ENCODE results near the gene PTGER2. TPM values are rescaled to one million over a fixed set of nuclear protein-coding genes. Genes with fewer than 3 reads are reported as not detected.

PTGER2 gene
- total and polyA plus RNA-seq, 12 donors = 0.18 to 2.9 (median 1.3) TPM; not detected in 1

DNA sequence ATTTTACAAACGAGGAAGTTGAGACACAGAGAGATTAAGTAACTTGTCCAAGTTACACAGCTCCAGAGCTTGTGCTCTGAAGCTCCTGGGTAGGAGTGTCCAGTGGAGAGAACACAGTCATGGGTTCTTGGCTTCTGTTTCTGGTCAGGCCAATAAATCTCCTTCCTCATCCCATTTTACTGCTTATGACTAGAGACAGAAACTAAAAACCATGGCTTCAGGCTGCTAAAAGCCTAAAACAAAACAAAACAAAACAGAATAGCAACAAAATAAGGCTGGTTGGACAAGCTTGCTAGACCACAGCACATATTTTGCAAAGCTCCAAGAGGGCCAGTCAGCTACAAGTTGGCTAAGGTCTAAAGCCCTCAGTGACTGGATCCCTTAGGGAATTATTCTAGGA, 49.8 kb downstream of the PTGER2 start:
- Histone ChIP-seq H3K4me1 (replicated peaks in 1 of 2) (peaks cover 0 to 10% of the 10 kb centered on the region in 2 donors), H3K27me3 (no peaks in the 10 kb centered on the region), H3K9me3 (replicated peaks in 1 of 3) (no peaks in the 10 kb centered on the region), H3K4me3 (no peak overlapping the region), H3K36me3 (replicated peaks in 1 of 2) (no peaks in the 10 kb centered on the region), H3K27ac (no peak overlapping the region)
- DNase-seq = no peak
- WGBS, 4 donors = 29 to 52% (median 41%) methylated on average over 1 of the region's 1 CpG
- intact Hi-C loops (cut with DNase I) = no loop called here
- no peak for TF ChIP-seq POLR2A (IDR thresholded peaks at IDR 0.05)
- TF ChIP-seq, protein P1, sequence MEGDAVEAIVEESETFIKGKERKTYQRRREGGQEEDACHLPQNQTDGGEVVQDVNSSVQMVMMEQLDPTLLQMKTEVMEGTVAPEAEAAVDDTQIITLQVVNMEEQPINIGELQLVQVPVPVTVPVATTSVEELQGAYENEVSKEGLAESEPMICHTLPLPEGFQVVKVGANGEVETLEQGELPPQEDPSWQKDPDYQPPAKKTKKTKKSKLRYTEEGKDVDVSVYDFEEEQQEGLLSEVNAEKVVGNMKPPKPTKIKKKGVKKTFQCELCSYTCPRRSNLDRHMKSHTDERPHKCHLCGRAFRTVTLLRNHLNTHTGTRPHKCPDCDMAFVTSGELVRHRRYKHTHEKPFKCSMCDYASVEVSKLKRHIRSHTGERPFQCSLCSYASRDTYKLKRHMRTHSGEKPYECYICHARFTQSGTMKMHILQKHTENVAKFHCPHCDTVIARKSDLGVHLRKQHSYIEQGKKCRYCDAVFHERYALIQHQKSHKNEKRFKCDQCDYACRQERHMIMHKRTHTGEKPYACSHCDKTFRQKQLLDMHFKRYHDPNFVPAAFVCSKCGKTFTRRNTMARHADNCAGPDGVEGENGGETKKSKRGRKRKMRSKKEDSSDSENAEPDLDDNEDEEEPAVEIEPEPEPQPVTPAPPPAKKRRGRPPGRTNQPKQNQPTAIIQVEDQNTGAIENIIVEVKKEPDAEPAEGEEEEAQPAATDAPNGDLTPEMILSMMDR (IDR thresholded peaks at IDR 0.05) = no peak

DNA sequence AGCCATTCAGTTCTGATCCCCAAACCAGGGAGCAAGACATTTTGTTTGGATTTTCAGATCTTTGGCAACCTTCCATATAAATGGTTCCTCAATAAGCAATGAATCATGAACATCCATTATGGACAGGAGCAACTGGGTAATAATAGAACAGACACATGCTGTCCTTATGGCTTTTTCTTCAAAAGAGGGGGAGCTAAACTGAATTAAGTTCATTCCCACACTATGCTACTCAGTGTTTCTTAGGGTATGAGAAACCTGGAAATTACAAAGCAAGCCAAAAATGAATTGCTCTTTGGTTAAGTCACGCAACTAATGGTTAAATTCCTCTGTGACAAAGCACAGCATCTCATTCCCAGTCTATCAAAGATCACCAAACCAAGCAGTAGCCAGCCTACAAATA, 51.0 kb downstream of the PTGER2 start:
- intact Hi-C loops (cut with DNase I) = no loop called here
- H3K9me3 ChIP-seq (replicated peaks in 1 of 3) = no peaks in the 10 kb centered on the region
- TF ChIP-seq POLR2A (IDR thresholded peaks at IDR 0.05) = no peak
- TF ChIP-seq, protein P1 (IDR thresholded peaks at IDR 0.05) = no peak
- WGBS, 4 donors = 82 to 96% (median 86%) methylated on average over 1 of the region's 1 CpG
- no peaks in the 10 kb centered on the region for H3K36me3 ChIP-seq (replicated peaks in 1 of 2)
- no peaks in the 10 kb centered on the region for H3K27me3 ChIP-seq
- H3K4me3 ChIP-seq = no peak overlapping the region
- no peak overlapping the region for H3K27ac ChIP-seq
- no peak for DNase-seq
- peaks cover 0 to 10% of the 10 kb centered on the region in 2 donors for H3K4me1 ChIP-seq (replicated peaks in 1 of 2)

GRCh38 chr14:52366796-52367315, 52.7 kb downstream of the PTGER2 start:
- no peaks in the 10 kb centered on the region for H3K27me3 ChIP-seq
- 43 to 56% (median 47%) methylated on average over 3 of the region's 3 CpGs for WGBS, 4 donors
- H3K4me1 ChIP-seq (replicated peaks in 1 of 2) = peaks cover 0 to 5% of the 10 kb centered on the region in 2 donors
- no peak for DNase-seq
- intact Hi-C loops (cut with DNase I) = no loop called here
- no peaks in the 10 kb centered on the region for H3K9me3 ChIP-seq (replicated peaks in 1 of 3)
- no peaks in the 10 kb centered on the region for H3K36me3 ChIP-seq (replicated peaks in 1 of 2)
- TF ChIP-seq, protein P1 (IDR thresholded peaks at IDR 0.05) = no peak
- no peak for TF ChIP-seq POLR2A (IDR thresholded peaks at IDR 0.05)
- no peak overlapping the region for H3K27ac ChIP-seq
- H3K4me3 ChIP-seq = no peak overlapping the region

DNA sequence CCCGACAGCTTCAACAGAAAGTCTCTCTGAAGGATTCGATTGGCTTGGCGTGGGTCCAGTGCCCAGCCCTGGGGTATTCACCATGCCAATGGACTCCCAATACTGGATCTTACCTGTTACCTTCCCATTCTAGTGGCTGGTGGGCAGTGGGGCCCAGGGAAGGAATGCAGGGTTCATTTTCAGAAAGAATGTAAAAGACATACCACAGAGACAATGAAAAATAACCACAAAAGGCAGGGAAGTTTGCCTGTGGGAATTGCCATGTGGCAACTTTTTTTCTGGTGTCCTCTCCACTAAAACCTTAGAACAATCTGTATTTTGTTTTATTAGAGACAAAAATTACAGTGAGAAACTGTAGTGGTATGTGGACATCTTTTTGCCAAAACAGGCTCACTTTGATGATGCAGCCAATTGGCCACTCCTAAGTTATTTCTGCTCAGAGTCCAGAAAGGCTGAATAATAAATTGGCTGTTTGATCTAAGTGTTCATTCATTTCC, 55.2 kb downstream of the PTGER2 start:
- H3K9me3 ChIP-seq (replicated peaks in 1 of 3) = no peaks in the 10 kb centered on the region
- intact Hi-C loops (cut with DNase I) = no loop called here
- WGBS, 4 donors = 77 to 83% (median 82%) methylated on average over 3 of the region's 3 CpGs
- H3K4me3 ChIP-seq = no peak overlapping the region
- TF ChIP-seq POLR2A (IDR thresholded peaks at IDR 0.05) = no peak
- TF ChIP-seq, protein P1 (IDR thresholded peaks at IDR 0.05) = no peak
- DNase-seq = no peak
- no peaks in the 10 kb centered on the region for H3K36me3 ChIP-seq (replicated peaks in 1 of 2)
- peak overlapping the region in 1 of 5 donors; percentile 47 for H3K27ac ChIP-seq
- H3K27me3 ChIP-seq = no peaks in the 10 kb centered on the region
- peaks cover 0 to 2% of the 10 kb centered on the region in 2 donors for H3K4me1 ChIP-seq (replicated peaks in 1 of 2)

Measured in adrenal gland (tissue), 12 donors.